Small intestine (tissue), 7 donors: ENCODE results near the gene CDH22. TPM values are rescaled to one million over a fixed set of nuclear protein-coding genes. Genes with fewer than 3 reads are reported as not detected.
A peak's percentile ranks its signal among the peaks of the same experiment; 100 is the strongest.

Source experiments
- DNase-seq, 2 donors: peaks; one replicate each; pipeline versions ENCODE4 v3.0.0 to v3.0.0-alpha.2; 2013
- FAIRE-seq: peaks from 2 replicates; lab custom pipeline; 2012; peaks lifted over from hg19 to GRCh38; lab: Jason Lieb, UNC
- H3K27ac ChIP-seq, 3 donors: one replicate each; pipeline ENCODE4 v1.5.1; 2013; ENCODE audit warnings: low read length in 2 of 3, mild to moderate bottlenecking in 2 of 3, control low read depth in 1 of 3, inconsistent platforms in 1 of 3, low read depth in 1 of 3, moderate library complexity in 1 of 3
- H3K27me3 ChIP-seq, 3 donors: one replicate each; pipeline ENCODE4 v1.6.1; 2013; ENCODE audit warnings: low read length in 3 of 3, inconsistent platforms in 1 of 3; ENCODE audit not compliant: control insufficient read depth in 3 of 3, insufficient read depth in 3 of 3
- H3K36me3 ChIP-seq, 3 donors: one replicate each; pipeline ENCODE4 v1.6.1; 2013; ENCODE audit warnings: low read length in 3 of 3, inconsistent platforms in 1 of 3, low read depth in 1 of 3, mild to moderate bottlenecking in 1 of 3, moderate library complexity in 1 of 3; ENCODE audit not compliant: control insufficient read depth in 3 of 3, insufficient read depth in 2 of 3
- H3K4me1 ChIP-seq, 3 donors: one replicate each; pipeline ENCODE4 v1.6.1; 2013; ENCODE audit warnings: low read length in 2 of 3, inconsistent platforms in 1 of 3, low read depth in 1 of 3, mild to moderate bottlenecking in 1 of 3, moderate library complexity in 1 of 3; ENCODE audit not compliant: control insufficient read depth in 3 of 3, insufficient read depth in 2 of 3
- H3K4me3 ChIP-seq, 3 donors: one replicate each; pipeline ENCODE4 v1.5.1; 2013; ENCODE audit warnings: low read length in 3 of 3, control low read depth in 1 of 3, inconsistent platforms in 1 of 3, low read depth in 1 of 3, mild to moderate bottlenecking in 1 of 3, moderate library complexity in 1 of 3
- H3K9me3 ChIP-seq, 2 donors: one replicate each; pipeline ENCODE4 v1.6.1; 2013; ENCODE audit warnings: low read depth in 1 of 2, low read length in 1 of 2; ENCODE audit not compliant: control insufficient read depth in 2 of 2, insufficient read depth in 1 of 2
- whole genome bisulfite sequencing, 3 donors: extraction: QIAGEN DNeasy Blood & Tissue Kit; methylation state at CpG; one replicate each; pipeline ENCODE4 v1.1.7; 2013; 5-methylcytosine and 5-hydroxymethylcytosine counted together
- polyA plus RNA-seq, 4 donors: library from polyadenylated mRNA; stranded (reverse) in 3 of 4; unstranded in 1 of 4; fragments of 200-250 nt in 3 of 4; fragments of 120-200 nt in 1 of 4; gene quantifications; one replicate each; pipeline versions ENCODE4 v1.2.1 to v1.2.3, GENCODE V29; 2013
- donor health status: healthy with polysubstance abuse.
- donor health status: control.
- donor health status: control.
- donor health status: Bipolar disorder and iron deficiency.
- donor health status: healthy.

Gene CDH22
- polyA plus RNA-seq, 4 donors: 0.03 to 0.84 TPM; not detected in 2

DNA sequence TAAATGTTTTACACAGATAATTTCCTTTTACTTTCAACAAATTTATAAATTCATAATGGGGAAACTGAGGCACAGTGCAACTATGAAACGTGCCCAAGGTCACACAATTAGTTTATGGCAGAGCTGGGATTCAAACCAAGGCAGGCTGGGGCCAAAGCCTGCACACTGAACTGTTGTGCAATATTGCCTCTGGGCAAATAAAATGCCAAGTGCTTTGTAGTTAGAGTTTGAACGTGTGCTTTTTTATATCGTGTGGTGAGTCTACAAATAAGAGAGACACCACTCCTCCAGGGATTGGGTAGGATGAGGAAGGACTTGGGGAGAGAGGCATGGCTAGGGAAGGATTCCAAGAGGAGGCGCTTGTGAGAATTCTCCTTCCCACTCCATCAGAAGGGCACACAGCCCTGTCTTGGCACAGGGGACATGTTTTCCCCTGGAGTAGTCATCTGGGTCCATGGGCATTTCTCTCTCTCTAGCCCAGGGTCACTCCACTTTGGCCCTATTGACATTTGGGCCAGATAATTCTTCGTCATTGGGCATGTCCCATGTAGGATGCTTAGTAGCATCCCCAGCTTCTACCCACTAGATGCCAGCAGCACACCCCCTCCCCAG, 2.8 kb upstream of the CDH22 start:
- Histone ChIP-seq H3K4me3 (no peak overlapping the region), H3K27ac (no peak overlapping the region), H3K9me3 (no peaks in the 10 kb centered on the region), H3K27me3 (peaks cover 5 to 89% (median 54%) of the 10 kb centered on the region in 3 donors), H3K36me3 (no peaks in the 10 kb centered on the region), H3K4me1 (no peaks in the 10 kb centered on the region)
- DNase-seq (no peak), FAIRE-seq (no peak)
- 13 to 18% (median 14%) methylated on average over 5 of the region's 5 CpGs for WGBS, 3 donors

DNA sequence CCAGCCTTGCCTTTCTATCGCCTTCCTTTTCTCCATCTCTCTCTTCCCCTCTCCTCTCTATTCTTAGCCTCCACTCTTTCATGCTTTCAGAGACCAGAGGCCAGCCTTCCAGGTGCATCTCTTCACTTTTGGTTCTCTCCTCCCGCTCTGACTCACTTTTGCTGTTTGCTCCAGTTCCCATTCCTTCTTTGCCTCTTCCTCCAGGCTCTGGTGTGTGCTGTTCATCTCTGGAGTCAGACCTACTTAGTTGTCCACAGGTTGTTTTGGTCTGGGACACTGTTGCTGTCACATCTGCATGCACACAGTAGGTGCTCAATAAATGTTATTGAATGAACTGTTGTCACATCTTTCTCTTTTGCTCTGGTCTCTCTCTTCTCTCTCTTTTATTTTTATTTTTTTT, 1.6 kb upstream of the CDH22 start:
- Histone ChIP-seq H3K4me3 (no peak overlapping the region), H3K9me3 (no peaks in the 10 kb centered on the region), H3K4me1 (no peaks in the 10 kb centered on the region), H3K27me3 (peaks cover 5 to 86% (median 50%) of the 10 kb centered on the region in 3 donors), H3K27ac (no peak overlapping the region), H3K36me3 (no peaks in the 10 kb centered on the region)
- FAIRE-seq (no peak), DNase-seq (no peak)
- 43 to 59% (median 49%) methylated on average over 2 of the region's 2 CpGs for WGBS, 3 donors

DNA sequence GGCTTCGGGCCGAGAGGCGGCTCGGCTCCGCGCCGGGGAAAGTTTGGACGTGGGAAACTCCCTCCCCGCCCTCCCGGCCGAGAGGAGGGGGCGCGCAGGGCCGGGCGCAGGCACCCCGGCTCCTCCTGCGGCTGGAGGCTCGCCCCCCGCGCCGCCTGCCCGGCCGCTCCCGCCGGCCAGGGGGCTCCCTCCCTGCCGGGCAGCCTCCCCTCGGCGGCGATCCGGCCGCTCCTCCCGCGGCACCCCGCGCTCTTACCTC, 370 bp downstream of the CDH22 start:
- Histone ChIP-seq H3K4me1 (no peaks in the 10 kb centered on the region), H3K9me3 (no peaks in the 10 kb centered on the region), H3K36me3 (no peaks in the 10 kb centered on the region), H3K27me3 (peaks cover 5 to 70% (median 41%) of the 10 kb centered on the region in 3 donors), H3K4me3 (peak overlapping the region in 1 of 3 donors; percentile 36), H3K27ac (no peak overlapping the region)
- FAIRE-seq (no peak), DNase-seq (peak in 1 of 2 donors; percentile 11)
- 1% methylated on average over 12 to 35 of the region's 35 CpGs for WGBS, 3 donors

DNA sequence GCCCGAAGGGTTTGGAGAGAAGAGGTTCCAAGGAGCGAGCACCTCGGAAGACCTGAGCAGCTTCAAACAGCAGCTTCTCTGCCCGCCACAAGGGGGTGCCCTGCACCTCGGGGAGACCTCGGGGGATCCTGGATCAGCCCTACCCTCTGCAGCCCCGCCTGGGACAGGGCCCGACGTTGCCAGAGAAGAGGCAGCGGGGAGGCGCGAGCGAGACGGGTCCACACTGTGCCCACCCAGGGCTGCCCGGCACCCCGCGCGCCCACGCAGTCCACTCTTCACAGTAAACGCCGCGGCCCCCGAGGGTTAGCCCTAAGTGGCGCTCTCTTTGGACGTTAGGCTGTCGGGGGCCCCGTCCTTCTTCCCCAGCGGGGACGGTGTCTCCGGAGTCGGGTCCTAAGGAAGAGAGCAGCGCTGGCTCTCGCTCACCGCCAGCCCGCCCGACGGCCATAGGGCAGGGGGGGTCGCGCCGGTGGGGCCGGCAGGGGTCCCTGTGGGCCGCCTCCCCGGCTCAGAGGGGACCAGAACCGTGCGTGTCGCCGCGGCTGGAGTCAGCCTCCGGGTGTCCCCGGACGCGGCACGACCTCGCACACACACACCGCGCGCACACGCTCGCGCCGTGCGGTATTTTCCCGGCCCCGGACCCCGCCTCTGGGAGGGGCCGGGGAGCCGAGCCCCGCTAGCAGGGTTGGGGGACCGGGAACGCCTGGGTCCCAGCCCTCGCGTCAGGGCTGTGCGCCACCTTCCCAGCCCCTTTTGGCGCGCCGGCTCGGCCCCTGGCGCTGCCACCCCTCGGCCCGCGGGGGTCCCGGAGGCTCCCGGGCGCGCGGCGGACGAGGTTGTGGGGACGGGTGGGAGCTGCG, 929 bp downstream of the CDH22 start:
- no peaks in the 10 kb centered on the region for H3K36me3 ChIP-seq
- FAIRE-seq: no peak
- no peaks in the 10 kb centered on the region for H3K4me1 ChIP-seq
- no peak overlapping the region for H3K27ac ChIP-seq
- 1% methylated on average over 67 to 90 of the region's 90 CpGs for WGBS, 3 donors
- no peaks in the 10 kb centered on the region for H3K9me3 ChIP-seq
- peak overlapping the region in 1 of 3 donors; percentile 36 for H3K4me3 ChIP-seq
- H3K27me3 ChIP-seq: peaks cover 5 to 68% (median 39%) of the 10 kb centered on the region in 3 donors
- peak; percentile 48 for DNase-seq

DNA sequence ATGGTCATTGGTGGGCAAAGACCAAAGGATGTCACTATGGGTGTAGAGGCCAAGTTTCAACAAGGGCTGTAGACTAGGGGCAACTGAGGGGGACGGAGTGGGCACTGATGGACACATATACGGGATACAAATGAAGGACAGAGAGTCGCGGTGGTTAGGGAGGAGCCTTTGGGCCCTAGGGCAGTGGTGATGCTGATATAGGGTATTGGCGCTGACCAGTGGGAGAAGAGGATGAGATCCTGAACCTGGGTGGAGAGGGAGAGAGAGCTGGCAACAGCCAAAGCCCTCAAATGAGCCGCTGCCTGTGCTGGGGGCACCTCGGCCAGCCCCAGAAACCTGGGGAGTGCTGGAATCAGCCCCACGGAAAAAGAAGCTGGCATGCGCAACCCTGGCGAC, 1.6 kb downstream of the CDH22 start:
- H3K27ac ChIP-seq: no peak overlapping the region
- no peak for DNase-seq
- no peaks in the 10 kb centered on the region for H3K36me3 ChIP-seq
- no peaks in the 10 kb centered on the region for H3K4me1 ChIP-seq
- WGBS, 3 donors: 21 to 26% (median 23%) methylated on average over 10 of the region's 10 CpGs
- no peaks in the 10 kb centered on the region for H3K9me3 ChIP-seq
- no peak overlapping the region for H3K4me3 ChIP-seq
- peaks cover 5 to 62% (median 35%) of the 10 kb centered on the region in 3 donors for H3K27me3 ChIP-seq
- FAIRE-seq: no peak

DNA sequence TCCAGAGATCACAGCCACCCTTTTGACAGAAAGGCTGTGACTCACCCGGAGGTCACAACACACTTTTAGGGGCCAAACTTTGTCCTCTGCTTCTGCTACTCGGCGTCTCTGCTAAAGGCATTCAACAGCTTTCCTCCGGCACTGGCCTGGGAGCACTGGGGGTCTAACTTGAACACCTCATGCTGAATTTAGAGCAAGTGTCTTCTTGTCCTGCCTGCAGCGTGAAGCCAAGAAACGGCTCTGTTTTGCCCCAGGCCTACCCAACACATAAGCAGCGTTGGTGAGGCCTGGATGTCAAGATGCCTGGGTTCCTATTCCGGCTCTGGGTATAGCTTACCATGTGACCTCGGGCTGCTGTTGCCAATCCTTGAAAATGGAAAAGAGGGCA, 2.3 kb downstream of the CDH22 start:
- Histone ChIP-seq H3K4me3 (no peak overlapping the region), H3K27ac (no peak overlapping the region), H3K4me1 (no peaks in the 10 kb centered on the region), H3K9me3 (no peaks in the 10 kb centered on the region), H3K36me3 (no peaks in the 10 kb centered on the region), H3K27me3 (peaks cover 5 to 54% (median 28%) of the 10 kb centered on the region in 3 donors)
- no peak for DNase-seq
- WGBS, 3 donors: 15 to 60% (median 46%) methylated on average over 9 of the region's 9 CpGs
- FAIRE-seq: no peak

DNA sequence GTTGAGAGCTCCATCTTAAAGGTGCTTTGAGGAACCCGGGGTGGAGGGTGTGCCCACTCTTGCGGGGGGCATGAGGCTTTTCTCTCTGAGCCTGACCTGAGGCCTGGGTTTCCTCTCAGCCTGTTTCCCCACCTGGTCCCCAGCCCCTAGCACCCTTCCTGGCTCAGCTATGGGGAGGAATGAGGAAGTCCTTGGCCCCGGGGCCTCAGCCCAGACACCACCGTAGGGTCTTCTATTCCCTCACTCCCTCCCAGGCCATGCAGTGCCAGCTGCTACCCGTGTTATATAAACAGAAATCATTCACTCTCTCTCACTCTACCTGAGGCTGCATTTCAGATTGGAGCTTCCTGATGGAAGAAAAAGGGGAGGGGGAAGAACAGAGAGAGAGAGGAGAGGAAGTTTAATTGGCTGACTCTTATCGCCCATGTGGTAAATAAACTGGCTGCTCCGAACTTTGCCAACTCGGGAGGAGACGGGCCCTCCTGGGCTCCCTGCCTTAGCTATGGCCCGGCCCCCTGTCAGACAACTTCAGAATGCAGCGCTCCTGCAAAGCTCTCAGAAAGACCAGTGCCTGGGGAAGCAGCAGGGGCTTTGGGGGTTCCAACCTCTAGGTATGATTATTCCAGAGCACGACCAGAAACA, 2.8 kb downstream of the CDH22 start:
- WGBS, 3 donors: 6 to 18% (median 12%) methylated on average over 12 of the region's 12 CpGs
- H3K27ac ChIP-seq: no peak overlapping the region
- DNase-seq (peak; percentile 12 to 17), FAIRE-seq (no peak)
- no peaks in the 10 kb centered on the region for H3K9me3 ChIP-seq
- peaks cover 5 to 50% (median 24%) of the 10 kb centered on the region in 3 donors for H3K27me3 ChIP-seq
- H3K4me3 ChIP-seq: no peak overlapping the region
- H3K4me1 ChIP-seq: no peaks in the 10 kb centered on the region
- no peaks in the 10 kb centered on the region for H3K36me3 ChIP-seq

DNA sequence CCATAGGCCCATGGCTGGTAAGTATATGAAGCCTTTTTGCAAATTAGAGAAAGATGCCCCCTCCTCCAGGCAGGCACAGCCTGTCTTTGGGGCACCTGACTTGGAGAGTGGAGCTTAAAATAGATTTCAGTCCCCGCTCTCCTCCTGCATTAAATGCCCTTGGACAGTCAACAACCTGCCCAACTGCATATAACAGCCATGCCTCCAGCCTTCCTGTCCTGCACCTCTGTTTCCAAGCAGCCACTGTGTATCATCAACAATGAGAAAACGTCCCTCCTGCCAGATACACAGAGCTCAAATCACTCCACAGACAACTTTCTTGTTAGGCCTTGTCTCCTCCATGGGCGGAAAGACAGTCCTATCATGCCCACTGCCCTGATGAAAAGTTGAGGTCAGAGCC, 3.4 kb downstream of the CDH22 start:
- Histone ChIP-seq H3K27ac (no peak overlapping the region), H3K4me3 (no peak overlapping the region), H3K9me3 (no peaks in the 10 kb centered on the region), H3K4me1 (no peaks in the 10 kb centered on the region), H3K27me3 (peaks cover 5 to 44% (median 23%) of the 10 kb centered on the region in 3 donors), H3K36me3 (no peaks in the 10 kb centered on the region)
- WGBS, 3 donors: 54 to 68% (median 65%) methylated on average over 3 of the region's 3 CpGs
- DNase-seq (no peak), FAIRE-seq (no peak)
